Astrocyte (in vitro differentiated cells and primary cell): ENCODE data around the gene COX8A. TPM values are rescaled to one million over a fixed set of nuclear protein-coding genes. Genes with fewer than 3 reads are reported as not detected.
A peak's percentile ranks its signal among the peaks of the same experiment; 100 is the strongest.

ENCODE experiments used
- DNase-seq: peaks from one replicate; pipeline ENCODE4 v3.0.0-alpha.2; 2010; ENCODE audit warnings: low read depth
- FAIRE-seq: peaks from 2 replicates; lab custom pipeline; 2011; peaks lifted over from hg19 to GRCh38; lab: Jason Lieb, UNC
- H2AFZ ChIP-seq: 2 replicates; pipeline ENCODE4 v1.6.0; 2012; ENCODE audit warnings: low read depth, low read length, inconsistent platforms
- H3K27ac ChIP-seq: 2 replicates; pipeline ENCODE4 v1.5.1; 2011; ENCODE audit warnings: low read depth, low read length, inconsistent platforms
- H3K27me3 ChIP-seq: 2 replicates; pipeline ENCODE4 v1.6.0; 2011; ENCODE audit warnings: low read length, inconsistent platforms; ENCODE audit not compliant: insufficient read depth
- H3K36me3 ChIP-seq: 2 replicates; pipeline ENCODE4 v1.5.1; 2011; ENCODE audit warnings: low read length, inconsistent platforms; ENCODE audit not compliant: insufficient read depth
- H3K4me1 ChIP-seq: 2 replicates; pipeline ENCODE4 v1.5.1; 2011; ENCODE audit warnings: low read length, inconsistent platforms; ENCODE audit not compliant: insufficient read depth
- H3K4me2 ChIP-seq: 2 replicates; pipeline ENCODE4 v1.6.0; 2012; ENCODE audit warnings: low read length, inconsistent platforms
- H3K4me3 ChIP-seq: 2 replicates; pipeline ENCODE4 v1.5.1; 2011; ENCODE audit warnings: low read depth, mild to moderate bottlenecking, low read length, inconsistent platforms; ENCODE audit not compliant: insufficient read depth
- H3K79me2 ChIP-seq: 2 replicates; pipeline ENCODE4 v1.6.0; 2012; ENCODE audit warnings: mild to moderate bottlenecking, low read length, inconsistent platforms; ENCODE audit not compliant: insufficient read depth
- H3K9ac ChIP-seq: 2 replicates; pipeline ENCODE4 v1.6.0; 2012; ENCODE audit warnings: mild to moderate bottlenecking, low read length, inconsistent platforms
- H3K9me3 ChIP-seq: 2 replicates; pipeline ENCODE4 v1.5.1; 2012; ENCODE audit warnings: low read depth, mild to moderate bottlenecking, low read length, inconsistent platforms; ENCODE audit not compliant: insufficient read depth
- H4K20me1 ChIP-seq: 2 replicates; pipeline ENCODE4 v1.6.0; 2012; ENCODE audit warnings: low read length, inconsistent platforms; ENCODE audit not compliant: insufficient read depth
- H3K27ac Mint-ChIP-seq: one replicate; pipeline ENCODE4 v1.8.0; 2021; ENCODE audit warnings: mild to moderate bottlenecking, mixed read lengths; ENCODE audit not compliant: unreplicated experiment
- H3K27me3 Mint-ChIP-seq: one replicate; pipeline ENCODE4 v1.8.0; 2021; ENCODE audit warnings: low read depth, mixed read lengths; ENCODE audit not compliant: unreplicated experiment
- H3K36me3 Mint-ChIP-seq: one replicate; pipeline ENCODE4 v1.8.0; 2021; ENCODE audit warnings: low read depth, mixed read lengths; ENCODE audit not compliant: unreplicated experiment
- H3K4me1 Mint-ChIP-seq: one replicate; pipeline ENCODE4 v1.8.0; 2021; ENCODE audit warnings: low read depth, mixed read lengths; ENCODE audit not compliant: unreplicated experiment
- H3K4me3 Mint-ChIP-seq: one replicate; pipeline ENCODE4 v1.8.0; 2021; ENCODE audit warnings: mild to moderate bottlenecking, moderate library complexity, mixed read lengths; ENCODE audit not compliant: unreplicated experiment
- H3K9me3 Mint-ChIP-seq: one replicate; pipeline ENCODE4 v1.8.0; 2021; ENCODE audit warnings: mild to moderate bottlenecking, mixed read lengths; ENCODE audit not compliant: unreplicated experiment
- CTCF ChIP-seq: IDR thresholded peaks from 2 replicates; pipeline ENCODE4 v1.5.1; 2011; ENCODE audit warnings: low read depth, mild to moderate bottlenecking, inconsistent platforms, low read length, moderate library complexity; ENCODE audit not compliant: insufficient read depth
- EZH2 ChIP-seq: IDR thresholded peaks from 2 replicates; pipeline ENCODE4 v1.6.1; 2012; ENCODE audit warnings: mild to moderate bottlenecking, low read length, inconsistent platforms; ENCODE audit not compliant: insufficient read depth
- total RNA-seq: library from RNA; stranded (reverse); gene quantifications from 2 replicates; pipeline ENCODE4 v1.2.1, GENCODE V29; 2021

The COX8A gene
- total RNA-seq, 1 donor from 2014 or later = 274 TPM

GRCh38 chr11:64001484-64002420 is 27.3 kb downstream of the COX8A start:
- no peaks in the 10 kb centered on the region for H3K36me3 ChIP-seq
- H4K20me1 ChIP-seq = peaks cover 54% of the 10 kb centered on the region
- peaks cover 10% of the 10 kb centered on the region for H3K4me1 ChIP-seq
- H3K4me1 Mint-ChIP-seq = no peaks in the 10 kb centered on the region
- H3K4me3 ChIP-seq = no peak overlapping the region
- no peaks in the 10 kb centered on the region for H3K27me3 ChIP-seq
- H3K4me3 Mint-ChIP-seq = no peak overlapping the region
- DNase-seq (no peak), FAIRE-seq (no peak)
- H3K9ac ChIP-seq = no peak overlapping the region
- TF ChIP-seq CTCF (no peak), EZH2 (no peak)
- peak overlapping the region; percentile 12 for H3K4me2 ChIP-seq
- H3K9me3 Mint-ChIP-seq = peaks cover 2% of the 10 kb centered on the region
- H3K27ac Mint-ChIP-seq = no peak overlapping the region
- H3K27ac ChIP-seq = no peak overlapping the region
- H3K79me2 ChIP-seq = no peaks in the 10 kb centered on the region
- H2AFZ ChIP-seq = no peak overlapping the region
- no peaks in the 10 kb centered on the region for H3K36me3 Mint-ChIP-seq
- H3K27me3 Mint-ChIP-seq = peaks cover 36% of the 10 kb centered on the region
- no peaks in the 10 kb centered on the region for H3K9me3 ChIP-seq

- FAIRE-seq (no peak), DNase-seq (no peak)
- Mint-ChIP-seq H3K27ac (no peak overlapping the region), H3K4me1 (peaks cover 5% of the 10 kb centered on the region), H3K27me3 (peaks cover 53% of the 10 kb centered on the region), H3K9me3 (peaks cover 2% of the 10 kb centered on the region), H3K4me3 (no peak overlapping the region), H3K36me3 (peaks cover 3% of the 10 kb centered on the region)
- Histone ChIP-seq H3K4me2 (no peak overlapping the region), H3K4me1 (peaks cover 22% of the 10 kb centered on the region), H3K9me3 (no peaks in the 10 kb centered on the region), H3K36me3 (no peaks in the 10 kb centered on the region), H3K79me2 (no peaks in the 10 kb centered on the region), H2AFZ (no peak overlapping the region), H3K27ac (no peak overlapping the region), H3K4me3 (no peak overlapping the region), H4K20me1 (peaks cover 31% of the 10 kb centered on the region), H3K9ac (no peak overlapping the region), H3K27me3 (no peaks in the 10 kb centered on the region)
- TF ChIP-seq CTCF (no peak), EZH2 (no peak)
These were observed 29.6 kb downstream of the COX8A start for GRCh38 chr11:64003807-64004589.
